Left cardiac atrium (tissue), 4 donors: ENCODE results near the gene BTF3. TPM values are rescaled to one million over a fixed set of nuclear protein-coding genes. Genes with fewer than 3 reads are reported as not detected.
"Not testable (repeated sequence)": the region's sequence is repeated elsewhere in the genome, so short reads cannot be mapped to it uniquely, and the experiment has no call there.

ENCODE experiments used
- ATAC-seq, 2 donors: fragments of 200-7000 bp; cut with Tn5 transposase; one replicate each; pipeline ENCODE4 v1.9.1; 2020; ENCODE audit warnings: mild to moderate bottlenecking in 2 of 2, moderate library complexity in 2 of 2
- DNase-seq: peaks from one replicate; pipeline ENCODE4 v3.0.0-alpha.2; 2020
- intact Hi-C, 2 donors: fragments of 100-400 bp; cut with DNase I; formaldehyde crosslinking; loops; one replicate each; pipeline versions ENCODE4 v1.14.1 to v1.15.1; 2022 to 2023
- long read RNA-seq: library from polyadenylated mRNA; unstranded; transcript quantifications from one replicate; pipeline ENCODE4 v2.0.0, GENCODE V29; 2021
- total RNA-seq, 2 donors: library from RNA; stranded (reverse); fragmentation: NEBNext Ultra II Directional; extraction: Animal tissue kit (Norgen Biotek cat#: 25700); gene quantifications; one replicate each; pipeline ENCODE4 v1.2.1, GENCODE V29; 2021
- donor health status: DM: no; HTN: yes; CAD: no.
- donor health status: DM: no; HTN: yes; CAD: no; lungs with severe emphysema.
- donor health status: DM: yes; HTN: yes; CAD: no.
- donor health status: Dilated cardiomyopathy.

BTF3 gene
- total RNA-seq, result 100 to 1,000 TPM; 357 to 364 TPM
- long read RNA-seq, transcript BTF3-201 (6 exons, 897 nt), result major isoform, 59 of 78 reads
- long read RNA-seq, transcript BTF3-202 (6 exons, 1,237 nt), result minor isoform, 18 of 78 reads
- long read RNA-seq, partial matches to known transcripts, result 0 of 78 reads
- long read RNA-seq, other reads (novel, unspliced or antisense), result 1 of 78 reads

GRCh38 chr5:73498057-73498992 is at the start of gene BTF3:
Gene BTF3, plus strand, starts transcription at chr5:73498442. Its CDS starts 226 bp downstream, at chr5:73498668.
- ATAC-seq (peak; percentile 99), DNase-seq (peak; percentile 98)
- intact Hi-C loops, result no loop called here

DNA sequence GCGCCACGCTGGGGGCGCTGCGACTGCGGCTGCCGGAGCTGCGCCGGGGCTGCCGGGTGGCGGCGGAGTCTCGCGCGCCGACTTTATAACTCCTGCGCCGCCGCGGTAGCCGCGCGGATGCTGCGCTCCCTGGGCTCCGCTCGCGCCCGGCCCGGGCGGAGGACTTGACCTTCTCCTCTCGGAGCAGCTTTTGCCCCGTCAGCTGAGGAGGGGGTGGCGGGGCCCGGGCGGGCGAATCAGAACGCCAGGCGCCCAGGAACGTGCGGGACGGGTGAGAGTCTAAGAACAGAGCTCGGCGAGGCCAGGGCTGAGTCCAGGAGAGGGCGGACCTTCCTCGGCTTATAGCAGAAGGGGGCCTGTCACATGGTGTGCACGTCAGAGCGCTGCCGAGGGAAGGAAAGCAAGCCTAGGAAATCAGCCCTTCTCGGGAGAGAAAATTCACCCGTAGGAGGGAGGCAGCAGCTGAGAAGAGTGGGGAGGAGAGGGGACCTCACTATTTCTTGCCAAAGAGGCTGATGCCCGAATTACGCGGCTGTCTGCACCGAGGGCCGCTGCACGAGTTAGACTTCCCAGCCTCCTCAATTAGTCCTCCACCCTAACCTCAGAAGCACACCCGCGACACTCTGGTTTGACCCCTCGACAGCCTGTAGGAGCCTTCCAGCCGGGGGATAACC is 49.6 kb upstream of the BTF3 start, which contains the start of gene FOXD1:
TSS of gene FOXD1 (minus strand) at position 315 of the 674 bp plus-strand sequence. CDS start 415 bp downstream, outside the sequence.
- peak; percentile 53 for DNase-seq
- intact Hi-C loops, result loop anchor here in 1 of 2 donors (10.0 kb wide), 1 partner anchor 234 kb away; no protein-coding TSS in a partner anchor
- peak; percentile 73 to 85 for ATAC-seq

- ATAC-seq, result no peak
- intact Hi-C loops, result loop anchor here in 1 of 2 donors (5.0 kb wide), 2 partner anchors 233 to 368 kb away; no protein-coding TSS in a partner anchor
- no peak for DNase-seq
Measured at GRCh38 chr5:73450137-73450536, 48.1 kb upstream of the BTF3 start.

DNA sequence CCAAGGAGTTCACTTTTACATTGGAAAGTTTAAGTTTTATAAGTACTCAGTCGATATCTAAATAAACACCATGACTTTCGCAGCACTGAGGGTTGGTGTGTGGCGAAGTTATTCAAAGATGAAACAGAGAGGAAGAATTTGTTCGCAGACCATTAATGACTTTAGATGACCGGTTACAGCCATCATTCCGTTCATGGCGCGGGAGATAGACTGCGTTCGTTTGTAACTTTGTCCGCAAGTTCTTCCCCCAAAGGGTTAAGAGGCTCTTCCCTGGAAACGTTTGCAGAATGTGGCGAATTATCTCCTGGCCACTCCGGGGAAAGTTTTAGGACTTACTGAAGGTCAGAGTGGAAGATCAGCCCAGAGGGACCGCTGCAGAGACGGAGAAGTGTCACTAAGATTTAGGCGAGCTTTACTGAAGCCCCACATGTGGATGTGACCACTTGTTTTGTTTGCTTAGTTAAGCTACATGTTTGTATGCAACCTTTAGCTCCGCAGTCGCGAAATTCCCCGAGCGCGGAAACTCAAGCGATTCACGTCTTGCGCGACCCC is 47.5 kb upstream of the BTF3 start:
- intact Hi-C loops, result loop anchor here in 1 of 2 donors (5.0 kb wide), 2 partner anchors 233 to 368 kb away; no protein-coding TSS in a partner anchor
- no peak for ATAC-seq

GRCh38 chr5:73451224-73452130 is 46.8 kb upstream of the BTF3 start:
- intact Hi-C loops, result loop anchor here in 1 of 2 donors (5.0 kb wide), 2 partner anchors 234 to 369 kb away; no protein-coding TSS in a partner anchor
- peak; percentile 65 for DNase-seq
- peak; percentile 38 to 78 for ATAC-seq

More for the DNA sequence above, 47.5 kb upstream of the BTF3 start:
- no peak for DNase-seq

- DNase-seq (no peak), ATAC-seq (no peak)
- intact Hi-C loops, result loop anchor here in 1 of 2 donors (5.0 kb wide), 2 partner anchors 235 to 370 kb away; no protein-coding TSS in a partner anchor
Measured at GRCh38 chr5:73452215-73452614, 46.0 kb upstream of the BTF3 start.

GRCh38 chr5:73454379-73455036 is 43.7 kb upstream of the BTF3 start:
- DNase-seq (no peak), ATAC-seq (peak in 1 of 2 donors; percentile 65)
- intact Hi-C loops, result loop anchor here in 1 of 2 donors (5.0 kb wide), 2 partner anchors 237 to 372 kb away; no protein-coding TSS in a partner anchor

GRCh38 chr5:73456462-73456861 is 41.8 kb upstream of the BTF3 start:
- intact Hi-C loops, ATAC-seq, DNase-seq: not testable (repeated sequence)

GRCh38 chr5:73459366-73459765 is 38.9 kb upstream of the BTF3 start:
- intact Hi-C loops, result no loop called here
- ATAC-seq, result no peak
- DNase-seq, result no peak

DNA sequence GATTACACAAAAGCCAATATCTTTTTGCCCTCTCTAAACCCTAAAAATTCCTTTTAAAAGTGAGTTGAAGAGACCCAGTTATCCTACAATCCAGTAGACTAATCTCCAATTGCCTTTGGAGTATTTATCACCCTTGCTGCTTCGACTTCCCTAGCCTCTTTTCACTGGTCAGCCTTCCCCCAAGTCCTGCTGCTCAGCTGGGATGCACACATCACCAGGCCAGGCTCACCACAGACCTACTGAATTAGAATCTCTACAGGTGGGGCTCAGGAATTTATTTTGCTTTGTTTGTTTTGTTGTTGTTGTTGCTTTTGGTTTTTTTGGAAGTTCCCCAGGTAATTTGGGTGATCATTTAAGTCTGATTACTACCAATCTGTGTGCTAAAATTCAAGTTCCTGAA is 38.1 kb upstream of the BTF3 start:
- no peak for ATAC-seq
- DNase-seq, result no peak
- intact Hi-C loops, result no loop called here

DNA sequence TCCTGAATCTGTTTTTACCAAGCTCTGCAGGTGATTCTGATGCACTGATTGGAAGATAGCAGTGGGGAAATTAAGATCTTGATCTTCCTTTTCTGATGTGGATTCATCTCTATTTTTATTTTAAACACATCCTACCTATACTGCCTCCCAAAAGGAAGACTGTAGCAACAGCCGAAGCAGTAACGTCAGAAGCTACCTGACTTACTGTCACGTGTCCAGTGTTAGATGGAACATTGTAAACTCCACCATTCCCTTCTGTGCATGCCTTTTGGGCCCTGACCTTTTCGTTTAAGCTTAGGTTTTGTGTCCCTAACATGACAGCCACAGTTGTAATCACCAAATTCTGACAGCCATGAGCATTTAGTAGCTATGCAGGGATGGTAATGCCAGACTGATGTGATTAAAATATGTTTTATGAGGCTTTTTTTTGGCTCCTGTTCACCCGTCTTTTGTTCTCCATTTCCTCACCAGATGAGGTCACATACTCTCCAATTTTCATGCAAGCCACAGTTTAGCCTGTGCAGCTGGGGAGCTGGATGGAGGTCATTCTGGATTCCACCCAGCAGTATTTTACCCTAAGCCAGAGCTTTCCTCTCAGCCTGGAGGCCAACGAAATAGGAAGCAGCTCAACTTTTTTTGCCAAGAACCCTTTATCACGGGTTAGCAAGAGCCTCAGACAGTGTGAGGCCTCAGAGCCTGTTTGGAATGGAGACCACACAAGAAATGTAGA is 34.1 kb upstream of the BTF3 start:
- peak; percentile 23 for DNase-seq
- intact Hi-C loops, result no loop called here
- peak; percentile 92 to 93 for ATAC-seq

- intact Hi-C loops, ATAC-seq, DNase-seq: not testable (repeated sequence)
Measured at GRCh38 chr5:73468638-73469037, 29.6 kb upstream of the BTF3 start.

DNA sequence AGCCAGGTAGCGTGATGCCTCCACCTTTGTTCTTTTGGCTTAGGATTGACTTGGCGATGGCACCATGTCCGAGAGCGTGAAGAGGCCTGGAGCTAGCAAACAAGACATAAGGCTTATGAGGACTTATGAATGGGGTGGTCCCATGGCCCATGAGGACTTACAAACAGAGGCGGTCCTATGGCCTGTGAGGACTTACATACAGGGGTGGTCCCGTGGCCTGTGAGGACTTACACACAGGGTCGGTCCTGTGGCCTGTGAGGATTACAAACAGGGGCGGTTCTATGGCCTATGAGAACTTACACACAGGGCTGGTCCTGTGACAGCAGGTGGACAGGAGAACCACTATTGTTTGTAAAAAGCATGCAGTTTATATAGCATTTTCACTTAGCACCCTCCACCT is 28.4 kb upstream of the BTF3 start:
- intact Hi-C loops, result no loop called here
- ATAC-seq (no peak), DNase-seq (no peak)

- ATAC-seq (no peak), DNase-seq (no peak)
- intact Hi-C loops, result no loop called here
Measured at GRCh38 chr5:73471654-73472053, 26.6 kb upstream of the BTF3 start.

- no peak for ATAC-seq
- DNase-seq, result no peak
- intact Hi-C loops, result no loop called here
Measured at GRCh38 chr5:73472116-73472515, 26.1 kb upstream of the BTF3 start.

DNA sequence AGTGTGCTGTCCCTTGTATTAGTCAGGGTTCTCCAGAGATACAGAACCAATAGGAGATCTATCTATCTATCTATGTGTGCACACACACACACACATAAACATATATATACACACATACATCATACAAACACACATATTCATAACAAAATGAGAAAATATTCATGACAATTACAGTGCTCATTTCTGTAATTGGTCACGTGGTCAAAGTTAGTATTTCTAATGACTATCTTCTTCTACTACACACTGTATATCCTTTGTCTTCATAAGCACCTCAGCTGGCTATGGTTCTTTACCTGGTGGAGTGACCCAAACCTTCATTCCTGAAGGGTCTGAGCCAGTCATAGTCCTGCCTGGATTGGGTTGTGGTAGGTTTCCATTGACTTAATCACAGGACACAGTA is 17.7 kb upstream of the BTF3 start:
- DNase-seq, result no peak
- ATAC-seq, result no peak
- intact Hi-C loops, result no loop called here
